ENCODE data around the gene CENPM.
"Not testable (repeated sequence)": the region's sequence is repeated elsewhere in the genome, so short reads cannot be mapped to it uniquely, and the experiment has no call there.

The CENPM gene

GRCh38 chr22:41966607-41967240 is 19.8 kb upstream of the CENPM start:
- no peak for DNase-seq (ENCODE audit: low read depth)

DNA sequence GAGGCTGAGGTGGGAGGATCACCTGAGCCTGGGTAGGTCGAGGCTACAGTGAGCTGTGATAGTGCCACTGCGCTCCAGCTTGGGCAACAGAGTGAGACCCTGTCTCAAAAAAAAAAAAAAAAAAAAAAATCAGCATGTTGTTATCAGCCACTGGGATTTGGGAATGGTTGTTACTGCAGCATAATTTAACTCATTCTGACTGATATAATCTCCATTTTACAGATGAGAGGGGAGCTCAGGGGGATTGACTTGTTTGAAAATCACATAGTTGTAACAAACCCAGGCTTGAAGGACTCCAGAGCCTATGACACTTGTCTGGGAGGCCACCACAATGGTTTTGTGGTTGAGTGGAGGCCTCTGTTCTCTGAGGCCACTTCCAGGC is 19.3 kb upstream of the CENPM start:
- no peak for DNase-seq (ENCODE audit: low read depth)

DNA sequence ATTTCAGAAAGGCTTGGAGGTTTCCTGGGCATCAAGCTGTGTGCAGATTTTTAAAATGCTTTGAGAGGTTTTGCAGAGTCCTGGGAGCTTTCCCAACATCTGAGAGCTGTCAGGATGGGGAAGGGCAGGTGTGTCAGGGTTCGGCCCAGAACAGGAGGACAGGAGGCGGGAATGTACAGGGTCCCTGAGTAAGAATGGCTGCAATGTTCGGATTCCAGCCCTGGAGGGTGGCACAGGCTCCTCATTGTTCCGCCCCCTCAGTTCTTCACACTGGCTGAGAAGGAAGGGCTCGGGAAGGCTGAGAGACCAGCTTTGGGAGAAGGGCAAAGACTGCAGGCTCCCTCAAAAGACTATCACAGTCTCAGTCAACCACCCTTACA is 17.1 kb upstream of the CENPM start:
- DNase-seq (ENCODE audit: low read depth), result no peak

DNA sequence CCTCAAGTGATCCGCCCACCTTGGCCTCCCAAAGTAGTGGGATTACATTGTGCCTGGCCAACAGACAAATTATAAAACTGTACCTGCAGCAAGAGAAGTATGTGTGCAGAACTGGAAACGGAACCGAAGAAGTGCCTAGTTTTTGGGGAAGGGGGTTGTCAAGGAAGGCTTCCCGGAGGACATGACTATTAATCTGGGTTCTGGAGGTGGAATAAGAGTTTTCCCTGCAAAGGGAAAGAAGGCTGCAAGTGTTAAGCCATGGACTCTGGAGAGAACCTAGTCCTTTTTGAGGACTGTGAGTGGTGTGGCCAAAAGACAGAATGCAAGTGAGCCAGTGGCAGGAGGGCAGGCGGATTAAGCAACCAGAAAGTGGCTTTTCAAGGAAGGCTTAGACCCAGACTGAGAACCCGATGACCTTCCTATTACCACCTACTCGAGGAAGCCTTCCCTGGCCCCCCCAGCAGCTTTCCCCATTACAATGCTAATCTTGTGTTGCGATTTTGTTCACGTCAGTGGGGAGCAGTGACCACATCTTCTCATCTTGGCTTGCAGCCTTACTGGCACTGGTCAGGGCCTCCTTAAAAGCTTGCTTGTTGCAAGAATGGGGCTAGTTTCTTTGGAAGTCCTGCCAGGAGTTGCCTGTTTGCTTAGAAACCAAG is 16.6 kb upstream of the CENPM start:
- no peak for DNase-seq (ENCODE audit: low read depth)

DNA sequence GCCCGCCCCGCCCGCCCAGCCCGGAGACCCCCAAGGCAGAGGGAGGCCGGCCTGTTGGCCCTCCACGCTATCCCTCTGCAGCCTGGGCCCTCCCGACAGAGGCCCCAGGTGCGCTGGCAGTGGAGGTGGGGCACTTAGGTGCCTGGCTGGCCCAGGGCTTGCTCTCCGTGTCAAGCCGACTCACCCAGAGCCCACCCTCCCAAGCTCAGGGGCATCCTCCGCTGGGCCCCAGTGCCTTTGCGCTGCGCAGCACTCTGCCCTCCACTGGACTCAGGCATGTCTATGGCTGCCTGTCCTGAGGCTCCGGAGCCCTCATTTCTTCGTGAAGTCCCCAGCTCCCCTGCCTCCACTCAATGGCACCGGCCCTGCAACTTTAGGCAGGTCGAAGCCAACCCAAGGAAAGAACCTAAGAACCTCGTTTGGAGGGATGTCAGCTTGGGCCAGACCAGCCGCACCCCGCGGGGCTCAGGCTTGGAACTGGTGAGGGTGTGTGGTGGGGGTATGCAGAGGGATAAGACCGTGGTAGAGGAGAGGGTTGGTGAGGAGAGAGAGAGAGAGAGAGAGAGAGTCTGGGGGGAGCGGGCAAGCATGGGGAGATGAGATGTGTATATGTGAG is 11.1 kb upstream of the CENPM start:
- DNase-seq (ENCODE audit: low read depth), result no peak

DNA sequence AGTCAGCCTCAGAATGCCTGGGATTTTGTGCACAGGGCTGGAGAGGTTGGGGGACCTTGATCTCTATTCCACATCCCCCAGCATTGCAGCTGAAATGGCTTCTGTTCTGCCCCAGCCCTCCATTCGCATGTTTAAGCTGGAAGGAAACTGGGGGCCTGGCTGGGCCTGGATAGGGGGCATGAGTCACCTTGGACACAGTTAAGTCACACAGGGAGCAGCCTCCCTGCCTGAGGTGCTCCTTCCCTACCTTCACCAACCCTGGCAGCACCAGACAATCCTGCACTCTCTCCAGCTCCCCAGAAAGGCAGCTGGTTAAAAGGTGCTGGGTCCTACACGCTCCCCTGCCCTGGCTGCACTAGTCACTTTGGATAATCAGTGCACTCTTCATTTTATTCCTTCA is 5.8 kb upstream of the CENPM start:
- no peak for DNase-seq (ENCODE audit: low read depth)

DNA sequence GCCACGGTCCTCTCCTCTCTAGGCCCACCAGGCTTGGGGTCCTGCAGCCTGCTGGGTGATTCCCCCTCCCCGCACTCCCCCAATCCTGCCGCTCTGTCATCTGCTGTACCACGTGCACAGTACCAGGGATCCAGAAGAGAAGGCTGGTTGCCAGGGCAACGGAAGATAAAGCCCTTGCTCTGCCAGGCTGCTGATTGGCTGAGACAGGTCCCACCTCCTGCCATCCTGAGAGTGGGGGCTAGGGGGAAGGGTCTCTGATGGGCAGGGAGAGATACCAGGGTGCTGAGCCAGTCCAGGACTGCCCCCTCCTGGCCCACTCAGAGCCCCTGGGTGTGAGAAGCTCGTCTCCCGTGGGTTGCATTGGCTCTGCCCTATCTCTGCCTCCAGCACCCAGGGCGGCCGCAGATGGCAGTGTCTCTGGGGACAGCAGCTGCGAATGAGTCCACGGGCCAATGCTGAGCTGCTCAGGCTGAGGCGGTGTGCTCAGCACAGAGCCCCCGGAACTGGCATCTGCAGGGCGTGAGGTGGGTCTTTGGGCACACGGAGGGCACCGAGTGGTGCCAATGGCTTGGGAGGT is 5.0 kb upstream of the CENPM start, which contains the start of gene SMIM45:
Gene SMIM45, plus strand, starts transcription at position 253 of the 577 bp plus-strand sequence.
- no peak for DNase-seq (ENCODE audit: low read depth)

GRCh38 chr22:41949297-41949965 is 2.5 kb upstream of the CENPM start:
- no peak for DNase-seq (ENCODE audit: low read depth)

GRCh38 chr22:41948928-41949296 is 2.0 kb upstream of the CENPM start:
- DNase-seq (ENCODE audit: low read depth), result not testable (repeated sequence)

DNA sequence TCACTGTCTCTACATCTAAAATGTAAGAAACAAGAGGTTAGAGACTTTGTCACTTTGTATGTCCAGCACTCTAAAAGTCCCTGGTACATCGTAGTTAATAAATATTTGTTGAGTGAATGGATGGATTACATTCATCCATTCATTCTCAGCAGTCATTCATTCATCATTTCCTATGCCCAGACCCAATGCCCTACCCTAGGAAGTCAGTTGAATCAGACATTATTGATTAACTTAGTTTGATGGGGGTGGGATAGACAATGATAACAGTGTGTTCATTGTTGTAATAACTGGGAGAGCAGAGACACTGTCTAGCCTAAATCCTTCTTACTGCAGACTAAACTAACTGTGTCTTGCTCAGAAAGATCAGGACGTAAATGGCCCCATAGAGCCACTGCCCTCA is 1.2 kb upstream of the CENPM start:
- DNase-seq (ENCODE audit: low read depth), result no peak

- no peak for DNase-seq (ENCODE audit: low read depth)
These were observed 600 bp upstream of the CENPM start for GRCh38 chr22:41947424-41948080.

GRCh38 chr22:41943661-41944209 is 3.2 kb downstream of the CENPM start:
- no peak for DNase-seq (ENCODE audit: low read depth)

DNA sequence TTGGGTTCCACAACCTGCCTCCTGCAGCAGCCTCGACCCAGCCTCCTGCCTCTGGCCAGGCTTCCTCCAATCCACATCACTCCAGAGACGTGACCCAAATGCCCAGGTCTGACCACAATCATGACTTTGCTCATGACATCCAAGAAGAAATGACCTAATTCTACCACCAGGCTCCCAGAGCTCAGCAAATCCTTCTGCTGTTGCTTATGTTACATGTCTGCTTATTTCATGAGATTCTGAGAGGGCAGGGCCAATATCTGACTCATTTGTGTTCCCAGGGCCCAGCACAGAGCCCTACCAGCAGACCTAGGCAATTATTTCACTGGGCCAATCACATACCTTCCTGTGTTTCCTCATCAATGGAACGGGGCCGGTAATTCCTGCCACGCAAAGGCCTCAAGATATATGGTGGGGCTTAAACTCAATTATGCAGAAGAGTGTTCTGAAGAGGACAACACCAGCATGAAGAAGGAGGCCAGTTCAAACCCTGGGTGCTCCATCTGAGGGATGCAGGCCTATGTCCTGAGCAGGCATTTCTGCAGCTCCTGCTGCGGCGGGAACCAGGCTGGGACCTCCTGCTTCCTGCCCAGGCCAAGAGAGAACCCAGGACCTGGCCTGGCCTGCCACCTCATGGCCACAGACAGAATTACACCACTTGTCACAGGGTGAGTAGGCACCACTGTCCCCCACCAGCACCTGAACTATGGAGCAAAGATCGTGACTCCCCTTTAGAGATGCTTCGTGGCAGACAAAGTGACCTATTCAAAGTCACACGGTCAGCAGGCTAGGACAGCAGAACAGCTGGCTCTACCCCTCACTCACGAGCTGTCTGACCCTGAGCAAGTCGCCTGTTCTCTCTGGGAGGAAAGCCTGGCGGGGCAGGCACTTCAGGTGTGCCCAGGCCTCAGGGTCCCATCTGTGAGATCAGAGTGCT is 5.9 kb downstream of the CENPM start:
- peak; percentile 68 for DNase-seq (ENCODE audit: low read depth)

- DNase-seq (ENCODE audit: low read depth), result peak; percentile 85
These were observed 6.7 kb downstream of the CENPM start for GRCh38 chr22:41939981-41940831.

DNA sequence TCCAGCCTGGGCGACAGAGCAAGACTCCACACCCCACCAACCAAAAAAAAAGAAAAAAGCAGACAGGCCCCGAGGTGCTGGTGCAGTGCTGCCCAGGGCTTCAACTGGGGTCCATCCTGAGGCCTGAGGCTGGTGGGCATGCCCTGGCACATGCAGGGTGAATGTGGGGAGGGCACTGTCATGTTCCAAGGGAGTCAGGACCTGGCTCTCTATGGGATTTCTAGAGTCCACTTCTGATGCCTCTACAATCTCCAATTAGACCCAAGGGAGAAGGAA is 10.1 kb downstream of the CENPM start:
- no peak for DNase-seq (ENCODE audit: low read depth)

DNA sequence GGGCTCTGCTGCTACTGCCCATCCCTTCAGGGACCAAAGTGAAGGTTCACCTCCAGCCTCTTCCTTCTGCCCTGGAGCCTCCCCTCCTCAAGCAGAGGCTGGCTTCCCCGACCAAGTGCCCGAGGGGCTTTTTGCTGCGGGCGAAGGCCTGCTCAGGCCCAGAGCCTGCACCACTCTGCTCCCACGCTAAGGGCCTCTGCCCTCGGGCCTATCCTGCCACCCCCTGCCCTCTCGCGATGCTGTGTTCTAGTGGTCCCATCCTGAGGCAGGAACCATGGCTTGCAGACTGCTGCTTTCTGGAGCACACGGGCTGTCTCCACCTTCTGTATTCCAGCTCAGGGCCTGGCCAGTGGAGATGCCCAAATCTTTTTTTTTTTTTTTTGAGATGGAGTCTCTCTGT is 11.4 kb downstream of the CENPM start:
- DNase-seq (ENCODE audit: low read depth), result no peak

- no peak for DNase-seq (ENCODE audit: low read depth)
These were observed 12.0 kb downstream of the CENPM start for GRCh38 chr22:41935015-41935351.

DNA sequence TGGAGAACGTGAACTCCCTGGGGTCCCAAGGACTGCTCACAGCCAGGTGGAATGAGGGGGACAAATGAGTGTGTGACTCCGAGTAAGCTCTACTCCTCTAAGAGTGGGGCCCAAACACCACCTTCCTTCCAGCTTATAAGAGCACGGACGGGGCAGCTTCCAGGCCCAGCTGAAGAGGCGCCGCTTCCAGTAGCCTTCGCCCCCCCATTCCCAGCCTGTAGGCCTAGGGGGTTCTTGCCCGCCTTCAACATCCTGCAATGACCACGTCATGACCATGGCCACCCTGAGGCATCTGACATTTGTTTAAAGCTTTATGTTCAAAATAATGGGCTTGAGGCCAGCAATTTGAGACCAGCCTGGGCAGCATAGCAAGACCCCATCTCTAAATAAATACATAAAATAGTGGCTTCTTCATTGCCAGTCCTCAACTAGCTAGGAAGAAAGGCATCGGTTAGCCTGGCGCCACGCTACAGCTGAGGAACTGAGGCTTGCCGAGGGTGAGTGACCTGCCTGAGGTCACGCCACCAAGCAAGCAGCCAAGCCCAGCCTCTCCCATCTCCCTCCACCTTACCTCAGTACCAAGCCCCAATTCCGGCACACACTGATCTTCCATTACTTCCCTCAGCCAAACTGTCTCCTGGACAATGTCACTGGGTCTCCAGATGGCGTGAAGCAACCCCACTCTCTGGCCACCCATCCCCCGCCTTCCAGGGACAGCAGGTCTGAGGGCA is 12.5 kb downstream of the CENPM start:
- DNase-seq (ENCODE audit: low read depth), result no peak

DNA sequence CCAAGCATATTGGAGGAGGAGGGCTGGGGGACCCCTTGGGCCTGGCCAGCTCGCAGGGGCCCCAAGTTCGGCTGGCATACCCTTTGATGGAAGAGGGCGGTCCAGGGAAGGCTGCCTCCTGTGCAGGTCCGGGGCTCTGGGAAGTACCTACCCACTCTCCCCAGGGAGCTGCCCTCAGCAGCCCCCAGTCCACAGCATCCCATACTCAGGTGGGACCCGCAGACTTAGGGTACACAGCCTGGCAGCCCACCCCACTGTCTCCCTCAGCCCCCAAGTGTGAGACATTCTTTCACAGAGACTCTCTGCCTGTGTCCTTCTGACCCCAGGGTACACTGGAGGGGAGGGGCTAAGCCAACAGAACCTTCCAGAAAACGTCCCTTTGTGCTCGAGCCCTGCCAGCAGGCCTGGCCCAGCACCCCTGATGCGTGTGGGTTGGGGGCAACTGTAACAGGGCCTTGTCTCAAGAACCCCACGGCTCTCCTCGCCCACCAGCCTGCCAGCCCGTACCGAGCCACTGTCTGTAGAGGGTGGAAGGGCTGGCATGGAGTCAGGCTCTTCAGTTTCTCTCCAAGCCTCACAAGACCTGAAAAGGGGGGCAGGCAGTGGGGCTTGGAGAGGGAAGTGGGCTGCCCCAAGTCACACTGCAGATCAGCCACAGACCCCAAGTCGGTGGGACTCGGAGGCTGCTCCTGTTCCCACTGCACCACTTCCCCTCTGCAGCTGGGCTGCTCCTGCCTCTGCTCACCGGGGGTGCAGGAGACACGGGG is 13.4 kb downstream of the CENPM start:
- no peak for DNase-seq (ENCODE audit: low read depth)

Measured in stimulated activated CD8-positive, alpha-beta memory T cell treated with anti-CD3 and anti-CD28 coated beads, Interleukin-4, amount 100 ng/mL, for 24 hours (primary cell).